PFSK-1 (cell line): ENCODE results near the gene STYX.

Experiments used
- POLR2AphosphoS5 ChIP-seq: IDR thresholded peaks from 2 replicates; pipeline ENCODE4 v1.6.1; 2012; ENCODE audit warnings: low read depth, mild to moderate bottlenecking, control low read depth, low read length, moderate library complexity
- REST ChIP-seq, 2 experiments: IDR thresholded peaks; 2 replicates each; pipeline versions ENCODE4 v1.6.1 to v1.8.0; 2011 to 2012; ENCODE audit warnings: low read depth in 2 of 2, low read length in 2 of 2, control low read depth in 1 of 2, inconsistent platforms in 1 of 2, mild to moderate bottlenecking in 1 of 2, moderate library complexity in 1 of 2; ENCODE audit not compliant: insufficient read depth in 1 of 2
- SIN3A ChIP-seq: IDR thresholded peaks from 2 replicates; pipeline ENCODE4 v1.6.1; 2012; ENCODE audit warnings: mild to moderate bottlenecking, low read length, moderate library complexity, borderline replicate concordance; ENCODE audit not compliant: insufficient read depth
- TAF1 ChIP-seq: IDR thresholded peaks from 2 replicates; pipeline ENCODE4 v1.6.1; 2012; ENCODE audit warnings: low read length, control low read depth, borderline replicate concordance; ENCODE audit not compliant: insufficient read depth

GRCh38 chr14:52700701-52701172 is 29.2 kb upstream of the STYX start:
- TF ChIP-seq TAF1, result no peak
- TF ChIP-seq SIN3A, result no peak
- TF ChIP-seq POLR2AphosphoS5, result no peak
- TF ChIP-seq REST (IDR thresholded peaks at IDR 0.05; ENCODE audit: insufficient read depth in 1 of 2, low read depth in 2 of 2, low read length in 2 of 2), result no peak
